Amniotic stem cell (primary cell): ENCODE results near the gene USP20.

Experiments used
- DNase-seq: peaks from one replicate; lab custom pipeline; 2025; lab: John Stamatoyannopoulos, UW

Gene USP20

GRCh38 chr9:129919841-129920240, 84.6 kb downstream of the USP20 start:
- no peak for DNase-seq

- no peak for DNase-seq
Measured at GRCh38 chr9:129921905-129922304, 86.6 kb downstream of the USP20 start.

GRCh38 chr9:129923589-129923988, 88.3 kb downstream of the USP20 start:
- DNase-seq, result no peak

- no peak for DNase-seq
Measured at GRCh38 chr9:129929496-129930125, 94.4 kb downstream of the USP20 start.

- DNase-seq, result no peak
Measured at GRCh38 chr9:129930743-129931142, 95.5 kb downstream of the USP20 start.
